GM23338 (cell line): ENCODE results near the gene GRIN2A. TPM values are rescaled to one million over a fixed set of nuclear protein-coding genes. Genes with fewer than 3 reads are reported as not detected.

Source experiments
- ATAC-seq: fragments of 200-7000 bp; cut with Tn5 transposase; 3 replicates; pipeline ENCODE4 v1.9.1; 2020
- DNase-seq: peaks from one replicate; pipeline ENCODE4 v3.0.0-alpha.2; 2015; ENCODE audit warnings: low spot score
- H2AFZ ChIP-seq: fragments of 200-600 bp; sonication (generic); 2 replicates; pipeline ENCODE4 v1.8.0; 2016; ENCODE audit warnings: antibody characterized with exemption, mild to moderate bottlenecking, moderate library complexity
- H3F3A ChIP-seq: fragments of 200-600 bp; sonication (generic); replicated peaks from 2 replicates; pipeline ENCODE4 v1.8.0; 2017; ENCODE audit warnings: antibody characterized with exemption, mixed run types, low read depth
- H3K27ac ChIP-seq: fragments of 200-600 bp; sonication (generic); 2 replicates; pipeline ENCODE4 v1.6.1; 2016; ENCODE audit warnings: low read depth
- H3K27me3 ChIP-seq: fragments of 200-600 bp; sonication (generic); 2 replicates; pipeline ENCODE4 v1.8.0; 2016; ENCODE audit warnings: mild to moderate bottlenecking, mixed run types, moderate library complexity; ENCODE audit not compliant: insufficient read depth
- H3K36me3 ChIP-seq: fragments of 200-600 bp; sonication (generic); 2 replicates; pipeline ENCODE4 v1.8.0; 2016; ENCODE audit warnings: mild to moderate bottlenecking; ENCODE audit not compliant: insufficient read depth
- H3K4me1 ChIP-seq: fragments of 200-600 bp; sonication (generic); 2 replicates; pipeline ENCODE4 v1.8.0; 2016; ENCODE audit warnings: mild to moderate bottlenecking, moderate library complexity; ENCODE audit not compliant: insufficient read depth
- H3K4me2 ChIP-seq: fragments of 200-600 bp; sonication (generic); 2 replicates; pipeline ENCODE4 v1.7.1; 2017; ENCODE audit warnings: mixed run types
- H3K4me3 ChIP-seq: fragments of 200-600 bp; sonication (generic); 2 replicates; pipeline ENCODE4 v1.6.1; 2016; ENCODE audit warnings: mixed run types
- H3K79me2 ChIP-seq: fragments of 200-600 bp; sonication (generic); replicated peaks from 2 replicates; pipeline ENCODE4 v1.8.0; 2017; ENCODE audit warnings: mild to moderate bottlenecking; ENCODE audit not compliant: insufficient read depth
- H3K9me2 ChIP-seq: fragments of 200-600 bp; sonication (generic); 2 replicates; pipeline ENCODE4 v1.8.0; 2017; ENCODE audit not compliant: insufficient read depth
- H4K20me1 ChIP-seq: fragments of 200-600 bp; sonication (generic); replicated peaks from 2 replicates; pipeline ENCODE4 v1.8.0; 2017; ENCODE audit warnings: mild to moderate bottlenecking; ENCODE audit not compliant: insufficient read depth
- H3K27ac Mint-ChIP-seq: 2 replicates; pipeline ENCODE4 v1.8.0; 2020; ENCODE audit warnings: inconsistent platforms, mild to moderate bottlenecking, moderate library complexity, mixed read lengths
- H3K27me3 Mint-ChIP-seq: 3 replicates; pipeline ENCODE4 v1.8.0; 2022; ENCODE audit warnings: low read depth, mild to moderate bottlenecking, moderate library complexity, mixed read lengths, inconsistent platforms; ENCODE audit not compliant: insufficient read depth, poor library complexity
- H3K36me3 Mint-ChIP-seq: 3 replicates; pipeline ENCODE4 v1.8.0; 2021; ENCODE audit warnings: low read depth, mild to moderate bottlenecking, inconsistent platforms, moderate library complexity, mixed read lengths
- H3K4me1 Mint-ChIP-seq: 3 replicates; pipeline ENCODE4 v1.8.0; 2020; ENCODE audit warnings: mild to moderate bottlenecking, inconsistent platforms, mixed read lengths
- H3K4me3 Mint-ChIP-seq: 3 replicates; pipeline ENCODE4 v1.8.0; 2021; ENCODE audit warnings: moderate library complexity, mild to moderate bottlenecking, inconsistent platforms, mixed read lengths
- H3K9me3 Mint-ChIP-seq: 3 replicates; pipeline ENCODE4 v1.8.0; 2020; ENCODE audit warnings: moderate library complexity, mild to moderate bottlenecking, inconsistent platforms, mixed read lengths
- CREB1 ChIP-seq: fragments of 250-450 bp; sonication (Bioruptor Pico); IDR thresholded peaks from 2 replicates; pipeline ENCODE4 v1.5.0; 2020; ENCODE audit warnings: low read depth, mild to moderate bottlenecking, moderate library complexity
- CTCF ChIP-seq, 2 experiments: fragments of 200-600 bp in 1 of 2; sonication (generic) in 1 of 2; conservative IDR thresholded peaks; 2 replicates each; pipeline versions ENCODE4 v1.5.1 to v1.6.1; 2016 to 2017; ENCODE audit warnings: antibody characterized with exemption in 2 of 2, low read depth in 2 of 2, mild to moderate bottlenecking in 2 of 2, moderate library complexity in 1 of 2
- EZH2 ChIP-seq: fragments of 200-600 bp; sonication (generic); IDR thresholded peaks from one replicate; pipeline ENCODE4 v1.8.0; 2017; ENCODE audit warnings: antibody characterized with exemption, mild to moderate bottlenecking, low read depth; ENCODE audit not compliant: unreplicated experiment
- EZH2phosphoT487 ChIP-seq: fragments of 200-600 bp; sonication (generic); IDR thresholded peaks from one replicate; pipeline ENCODE4 v1.8.1; 2018; ENCODE audit warnings: antibody characterized with exemption; ENCODE audit not compliant: unreplicated experiment
- POLR2AphosphoS5 ChIP-seq: IDR thresholded peaks from 2 replicates; pipeline ENCODE4 v1.6.1; 2016; ENCODE audit warnings: antibody characterized with exemption, low read depth
- REST ChIP-seq: IDR thresholded peaks from one replicate; pipeline ENCODE4 v1.6.1; 2018; ENCODE audit warnings: antibody characterized with exemption; ENCODE audit not compliant: unreplicated experiment
- STAT1 ChIP-seq: IDR thresholded peaks from one replicate; pipeline ENCODE4 v1.6.1; 2016; ENCODE audit warnings: antibody characterized with exemption; ENCODE audit not compliant: unreplicated experiment
- ZNF114 ChIP-seq: fragments of 250-450 bp; sonication (Bioruptor Pico); IDR thresholded peaks from 2 replicates; pipeline ENCODE4 v1.5.0; 2020; ENCODE audit warnings: mild to moderate bottlenecking, moderate library complexity
- ZNF331 ChIP-seq: fragments of 250-450 bp; sonication (Bioruptor Pico); IDR thresholded peaks from 2 replicates; pipeline ENCODE4 v1.5.0; 2020; ENCODE audit warnings: low read depth, mild to moderate bottlenecking, moderate library complexity
- ZNF462 ChIP-seq: fragments of 250-450 bp; sonication (Bioruptor Pico); IDR thresholded peaks from 2 replicates; pipeline ENCODE4 v1.5.0; 2020; ENCODE audit warnings: mild to moderate bottlenecking, moderate library complexity
- polyA plus RNA-seq: library from polyadenylated mRNA; unstranded; fragments of >200 nt; fragmentation: Nextera tagmentation; extraction: Ambion mirVana; gene quantifications from 2 replicates; pipeline ENCODE4 v1.2.1, GENCODE V29; 2016
- total RNA-seq: library from RNA; depleted of rRNA; stranded (reverse); fragments of >200 nt; shearing (Covaris generic); gene quantifications from 2 replicates; pipeline ENCODE4 v1.2.3, GENCODE V29; 2014

GRIN2A gene
- total and polyA plus RNA-seq, 2 experiments from 2014 or later: 0.89 to 5.1 TPM

- no peak for TF ChIP-seq CREB1 (CRISPR knock-in tag)
- no peak for TF ChIP-seq STAT1
- TF ChIP-seq ZNF114: no peak
- TF ChIP-seq EZH2: no peak
- no peak for TF ChIP-seq CTCF (conservative IDR thresholded peaks at IDR 0.05; ENCODE audit: low read depth in 2 of 2)
Measured at GRCh38 chr16:9953908-9954570, 228.2 kb downstream of the GRIN2A start (continued).

GRCh38 chr16:9950658-9951057 is 231.6 kb downstream of the GRIN2A start:
- H3K4me3 ChIP-seq: no peak overlapping the region
- H3K4me2 ChIP-seq: no peak overlapping the region
- no peak overlapping the region for H2AFZ ChIP-seq
- no peaks in the 10 kb centered on the region for H3F3A ChIP-seq
- H3K9me3 Mint-ChIP-seq: no peaks in the 10 kb centered on the region
- H3K27ac ChIP-seq: no peak overlapping the region
- no peaks in the 10 kb centered on the region for H3K79me2 ChIP-seq
- H3K4me3 Mint-ChIP-seq: no peak overlapping the region
- no peak for DNase-seq
- H3K36me3 ChIP-seq: no peaks in the 10 kb centered on the region
- H3K4me1 Mint-ChIP-seq: peaks cover 34% of the 10 kb centered on the region
- H3K36me3 Mint-ChIP-seq: no peaks in the 10 kb centered on the region
- peaks cover 6% of the 10 kb centered on the region for H3K27me3 Mint-ChIP-seq
- H3K4me1 ChIP-seq: peaks cover 15% of the 10 kb centered on the region
- H3K27me3 ChIP-seq: no peaks in the 10 kb centered on the region
- H3K9me2 ChIP-seq: peaks cover 10% of the 10 kb centered on the region; the same call in 1 of the 2 replicates
- H4K20me1 ChIP-seq: no peaks in the 10 kb centered on the region
- no peak for ATAC-seq
- no peak overlapping the region for H3K27ac Mint-ChIP-seq
- TF ChIP-seq CTCF (conservative IDR thresholded peaks at IDR 0.05; ENCODE audit: low read depth in 2 of 2) (no peak), EZH2 (no peak), REST (no peak), STAT1 (no peak), ZNF331 (CRISPR knock-in tag) (no peak), EZH2phosphoT487 (no peak), POLR2AphosphoS5 (no peak), ZNF462 (no peak)
